HEK293T (cell line): ENCODE measurements around the gene ATP6V0E2.

ENCODE experiments used
- CTCF ChIA-PET: fragments of 350-600 bp; formaldehyde crosslinking; extraction: SDS; loops from one replicate; lab custom pipeline; 2021; ENCODE audit warnings: antibody characterized with exemption, inconsistent platforms; lab: Yijun Ruan, JAX
- POLR2A ChIA-PET: fragments of 350-600 bp; formaldehyde crosslinking; extraction: SDS; loops from one replicate; lab custom pipeline; 2020; ENCODE audit warnings: antibody characterized with exemption, inconsistent platforms; lab: Yijun Ruan, JAX
- DNase-seq: peaks from one replicate; pipeline ENCODE4 v3.0.0; 2012; ENCODE audit warnings: mixed read lengths; ENCODE audit errors: extremely low spot score
- ARNT ChIP-seq: fragments of 450-650 bp; IDR thresholded peaks from 2 replicates; pipeline ENCODE4 v1.6.1; 2017; ENCODE audit warnings: mild to moderate bottlenecking
- BHLHE40 ChIP-seq: fragments of 450-650 bp; IDR thresholded peaks from 2 replicates; pipeline ENCODE4 v1.6.1; 2016; ENCODE audit warnings: mild to moderate bottlenecking, moderate library complexity, borderline replicate concordance
- CTBP1 ChIP-seq: fragments of 450-650 bp; IDR thresholded peaks from 2 replicates; pipeline ENCODE4 v1.6.1; 2016; ENCODE audit warnings: borderline replicate concordance
- ELF4 ChIP-seq: fragments of 450-650 bp; IDR thresholded peaks from 2 replicates; pipeline ENCODE4 v1.6.1; 2017; ENCODE audit warnings: antibody characterized with exemption
- FOXA1 ChIP-seq: fragments of 450-650 bp; IDR thresholded peaks from 2 replicates; pipeline ENCODE4 v1.6.1; 2016; ENCODE audit warnings: mild to moderate bottlenecking
- FOXK2 ChIP-seq: fragments of 450-650 bp; IDR thresholded peaks from 2 replicates; pipeline ENCODE4 v1.6.1; 2016; ENCODE audit warnings: mild to moderate bottlenecking
- FOXM1 ChIP-seq: fragments of 450-650 bp; IDR thresholded peaks from 2 replicates; pipeline ENCODE4 v1.6.1; 2017; ENCODE audit warnings: mild to moderate bottlenecking, borderline replicate concordance
- HDGF ChIP-seq: fragments of 450-650 bp; IDR thresholded peaks from 2 replicates; pipeline ENCODE4 v1.6.1; 2017; ENCODE audit warnings: antibody characterized with exemption, borderline replicate concordance
- L3MBTL2 ChIP-seq: fragments of 450-650 bp; conservative IDR thresholded peaks from 2 replicates; pipeline ENCODE4 v1.6.1; 2016; ENCODE audit warnings: mild to moderate bottlenecking
- LEF1 ChIP-seq: fragments of 450-650 bp; IDR thresholded peaks from 2 replicates; pipeline ENCODE4 v1.6.1; 2017; ENCODE audit warnings: mild to moderate bottlenecking, borderline replicate concordance
- NFRKB ChIP-seq: fragments of 450-650 bp; IDR thresholded peaks from 2 replicates; pipeline ENCODE4 v1.6.1; 2016; ENCODE audit warnings: mild to moderate bottlenecking, moderate library complexity
- SP1 ChIP-seq: fragments of 450-650 bp; IDR thresholded peaks from 2 replicates; pipeline ENCODE4 v1.6.1; 2017
- SUZ12 ChIP-seq: fragments of 450-650 bp; IDR thresholded peaks from 2 replicates; pipeline ENCODE4 v1.6.1; 2016; ENCODE audit warnings: mild to moderate bottlenecking
- TARDBP ChIP-seq: fragments of 450-650 bp; IDR thresholded peaks from 2 replicates; pipeline ENCODE4 v1.6.1; 2016
- ZNF384 ChIP-seq: fragments of 450-650 bp; IDR thresholded peaks from 2 replicates; pipeline ENCODE4 v1.6.1; 2016
- TF ChIP-seq, protein P1 (sequence below): fragments of 450-650 bp; IDR thresholded peaks from 2 replicates; pipeline ENCODE4 v1.6.1; 2016

ATP6V0E2 gene

GRCh38 chr7:149845257-149845980 lies 28.4 kb upstream of the ATP6V0E2 start:
- POLR2A ChIA-PET = no interaction called here
- CTCF ChIA-PET = no interaction called here
- no peak for TF ChIP-seq SP1
- TF ChIP-seq, protein P1, sequence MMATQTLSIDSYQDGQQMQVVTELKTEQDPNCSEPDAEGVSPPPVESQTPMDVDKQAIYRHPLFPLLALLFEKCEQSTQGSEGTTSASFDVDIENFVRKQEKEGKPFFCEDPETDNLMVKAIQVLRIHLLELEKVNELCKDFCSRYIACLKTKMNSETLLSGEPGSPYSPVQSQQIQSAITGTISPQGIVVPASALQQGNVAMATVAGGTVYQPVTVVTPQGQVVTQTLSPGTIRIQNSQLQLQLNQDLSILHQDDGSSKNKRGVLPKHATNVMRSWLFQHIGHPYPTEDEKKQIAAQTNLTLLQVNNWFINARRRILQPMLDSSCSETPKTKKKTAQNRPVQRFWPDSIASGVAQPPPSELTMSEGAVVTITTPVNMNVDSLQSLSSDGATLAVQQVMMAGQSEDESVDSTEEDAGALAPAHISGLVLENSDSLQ = no peak
- no peak for DNase-seq

- POLR2A ChIA-PET = interaction anchor here (1.1 kb wide), 1 partner anchor 8 kb away, joined by 3 read pairs; the partner anchor contains the start of gene ZNF862
- no peak for TF ChIP-seq FOXA1
- TF ChIP-seq SUZ12 = no peak
- no peak for TF ChIP-seq ZNF384
- CTCF ChIA-PET = no interaction called here
- DNase-seq = no peak
Measured at GRCh38 chr7:149846021-149846420, 27.7 kb upstream of the ATP6V0E2 start.

- TF ChIP-seq L3MBTL2 (no peak), TARDBP (no peak), SP1 (no peak), ZNF384 (no peak), HDGF (no peak), BHLHE40 (no peak), LEF1 (no peak), CTBP1 (no peak), FOXA1 (no peak), NFRKB (no peak), SUZ12 (no peak), FOXM1 (no peak)
- TF ChIP-seq, protein P1 = no peak
- CTCF ChIA-PET = no interaction called here
- POLR2A ChIA-PET = interaction anchor here (0.7 to 1.1 kb wide), 2 partner anchors 8 to 9 kb away, joined by 3 read pairs; partner anchors contain the start of gene ZNF862
- no peak for DNase-seq
Measured at GRCh38 chr7:149846436-149847046, 27.2 kb upstream of the ATP6V0E2 start.

GRCh38 chr7:149849174-149849573 lies 24.6 kb upstream of the ATP6V0E2 start:
- CTCF ChIA-PET = interaction anchor here (0.9 to 2.4 kb wide), 6 partner anchors 10 to 187 kb away, joined by 3 to 20 read pairs (median 4); partner anchors contain the start of gene ZNF862
- no peak for TF ChIP-seq FOXK2
- TF ChIP-seq BHLHE40 = no peak
- TF ChIP-seq SP1 = no peak
- no peak for TF ChIP-seq LEF1
- TF ChIP-seq NFRKB = no peak
- no peak for TF ChIP-seq FOXA1
- no peak for TF ChIP-seq L3MBTL2
- TF ChIP-seq SUZ12 = no peak
- no peak for TF ChIP-seq HDGF
- TF ChIP-seq TARDBP = no peak
- no peak for DNase-seq
- POLR2A ChIA-PET = interaction anchor here (1.1 to 3.0 kb wide), 2 partner anchors 10 to 23 kb away, joined by 3 to 30 read pairs; partner anchors contain the start of gene ZNF862

- ChIA-PET CTCF (interaction anchor here (0.6 to 2.4 kb wide), 7 partner anchors 10 to 187 kb away, joined by 3 to 20 read pairs (median 4); partner anchors contain the start of gene ZNF862), POLR2A (interaction anchor here (1.1 to 3.0 kb wide), 2 partner anchors 11 to 22 kb away, joined by 3 to 30 read pairs; partner anchors contain the start of gene ZNF862)
- no peak for TF ChIP-seq ELF4
- TF ChIP-seq, protein P1 = no peak
- no peak for TF ChIP-seq NFRKB
- no peak for TF ChIP-seq ZNF384
- no peak for DNase-seq
Measured at GRCh38 chr7:149850007-149850594, 23.7 kb upstream of the ATP6V0E2 start.

DNA sequence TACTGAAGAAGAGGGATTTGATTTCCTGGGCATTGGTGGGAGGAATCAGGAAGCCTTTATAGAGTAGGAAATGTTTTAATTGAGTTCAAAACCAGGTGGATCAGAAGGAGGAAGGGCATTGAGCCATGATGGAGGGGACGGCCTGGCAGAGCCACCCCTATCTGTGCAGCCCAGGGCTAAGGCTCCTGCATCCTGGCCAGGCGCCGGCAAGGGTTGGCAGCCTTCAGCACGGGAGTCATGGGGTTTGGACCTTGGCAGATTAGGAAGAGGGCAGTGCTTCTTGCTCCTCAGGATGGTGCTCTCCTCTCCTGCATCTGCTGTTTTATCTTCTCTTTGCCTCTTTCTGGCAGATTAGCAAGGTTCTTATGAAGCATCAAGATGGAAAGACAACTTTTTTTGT lies 23.1 kb upstream of the ATP6V0E2 start:
- CTCF ChIA-PET = interaction anchor here (0.6 to 1.0 kb wide), 3 partner anchors 11 to 839 kb away, joined by 3 to 4 read pairs (median 3); no protein-coding TSS in a partner anchor
- DNase-seq = no peak
- POLR2A ChIA-PET = interaction anchor here (3.0 to 5.1 kb wide), 2 partner anchors 12 kb away, joined by 30 to 39 read pairs; partner anchors contain the start of gene ZNF862
- TF ChIP-seq FOXA1 = no peak
- no peak for TF ChIP-seq LEF1
- TF ChIP-seq CTBP1 = no peak
- TF ChIP-seq SP1 = no peak
- TF ChIP-seq SUZ12 = no peak
- no peak for TF ChIP-seq FOXK2
- no peak for TF ChIP-seq BHLHE40
- TF ChIP-seq, protein P1 = no peak
- TF ChIP-seq ARNT = no peak
- TF ChIP-seq HDGF = no peak
- TF ChIP-seq ELF4 = no peak
- TF ChIP-seq NFRKB = no peak
- no peak for TF ChIP-seq ZNF384
